Endodermal cell (in vitro differentiated cells): ENCODE measurements around the gene FGF23. TPM values are rescaled to one million over a fixed set of nuclear protein-coding genes. Genes with fewer than 3 reads are reported as not detected.
A peak's percentile ranks its signal among the peaks of the same experiment; 100 is the strongest.

ENCODE experiments used
- DNase-seq: peaks from one replicate; pipeline ENCODE4 v3.0.0-alpha.2; 2017
- H3K27ac ChIP-seq: 2 replicates; pipeline ENCODE4 v1.5.1; 2013; ENCODE audit warnings: mild to moderate bottlenecking, low read depth, low read length, moderate library complexity
- H3K27me3 ChIP-seq: 2 replicates; pipeline ENCODE4 v1.6.1; 2013; ENCODE audit warnings: mild to moderate bottlenecking, low read length, moderate library complexity; ENCODE audit not compliant: insufficient read depth, control insufficient read depth, poor library complexity, severe bottlenecking
- H3K36me3 ChIP-seq: 2 replicates; pipeline ENCODE4 v1.7.0; 2013; ENCODE audit warnings: mild to moderate bottlenecking, low read length, moderate library complexity; ENCODE audit not compliant: control insufficient read depth, insufficient read depth
- H3K4me1 ChIP-seq: one replicate; pipeline ENCODE4 v1.7.0; 2013; ENCODE audit warnings: low read length; ENCODE audit not compliant: control insufficient read depth, insufficient read depth
- H3K4me3 ChIP-seq: 2 replicates; pipeline ENCODE4 v1.5.1; 2013; ENCODE audit warnings: mild to moderate bottlenecking, low read length, moderate library complexity
- H3K9ac ChIP-seq: 2 replicates; pipeline ENCODE4 v1.6.1; 2013; ENCODE audit warnings: mild to moderate bottlenecking, low read length, moderate library complexity; ENCODE audit not compliant: poor library complexity, severe bottlenecking; ENCODE audit errors: extremely low read depth
- H3K9me3 ChIP-seq: 2 replicates; pipeline ENCODE4 v1.6.1; 2013; ENCODE audit warnings: mild to moderate bottlenecking, low read length, moderate library complexity; ENCODE audit not compliant: control insufficient read depth
- H3K27ac Mint-ChIP-seq: 2 replicates; pipeline ENCODE4 v1.8.0; 2020; ENCODE audit warnings: mixed read lengths
- H3K27me3 Mint-ChIP-seq: 2 replicates; pipeline ENCODE4 v1.8.0; 2021; ENCODE audit warnings: mild to moderate bottlenecking, mixed read lengths; ENCODE audit not compliant: insufficient read depth
- H3K36me3 Mint-ChIP-seq: 2 replicates; pipeline ENCODE4 v1.8.0; 2020; ENCODE audit warnings: low read depth, mixed read lengths
- H3K4me1 Mint-ChIP-seq: 2 replicates; pipeline ENCODE4 v1.8.0; 2020; ENCODE audit warnings: mixed read lengths
- H3K4me3 Mint-ChIP-seq: 2 replicates; pipeline ENCODE4 v1.8.0; 2020; ENCODE audit warnings: mild to moderate bottlenecking, moderate library complexity, mixed read lengths
- H3K9me3 Mint-ChIP-seq: 2 replicates; pipeline ENCODE4 v1.8.0; 2020; ENCODE audit warnings: mild to moderate bottlenecking, mixed read lengths
- WGBS, 2 experiments: methylation state at CpG; one replicate each; pipeline versions ENCODE4 v1.1.5 to v1.1.7; 2013; ENCODE audit warnings: missing lambda C conversion rate in 2 of 2, mixed read lengths in 1 of 2; ENCODE audit not compliant: insufficient coverage in 1 of 2, insufficient read length in 1 of 2; 5-methylcytosine and 5-hydroxymethylcytosine counted together
- total RNA-seq, 2 donors: library from RNA; stranded (reverse); fragmentation: NEBNext Ultra II Directional in 1 of 2; extraction: Animal tissue kit (Norgen Biotek cat#: 25700) in 1 of 2; gene quantifications; 2 replicates in 1 of 2; 3 replicates in 1 of 2; pipeline ENCODE4 v1.2.1, GENCODE V29; 2021
- TF ChIP-seq, protein P1 (sequence below): fragments of 200-600 bp; sonication (generic); conservative IDR thresholded peaks from 2 replicates; pipeline ENCODE4 v1.5.0; 2021; ENCODE audit warnings: antibody characterized with exemption, mild to moderate bottlenecking

Gene FGF23
- total RNA-seq, 2 donors from 2014 or later, result 0.33 to 0.44 TPM

DNA sequence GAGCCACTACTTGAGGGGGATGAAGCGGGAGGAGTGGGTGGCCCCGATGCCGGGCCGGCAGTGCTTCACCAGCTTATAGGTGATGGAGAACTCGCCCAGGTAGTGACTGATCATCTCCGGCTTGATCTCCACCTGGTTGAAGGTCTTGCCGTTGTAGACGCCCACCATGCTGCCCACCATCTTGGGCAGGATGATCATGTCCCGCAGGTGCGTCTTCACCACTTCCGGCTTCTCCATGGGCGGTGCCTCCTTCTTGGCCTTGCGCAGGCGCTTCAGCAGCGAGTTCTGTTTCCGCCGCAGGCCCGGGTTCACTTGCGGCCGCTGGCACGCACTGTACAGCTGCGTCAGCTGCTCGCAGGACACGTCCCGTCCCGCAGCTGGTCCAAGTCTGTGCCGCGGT is 55.1 kb downstream of the FGF23 start:
- Histone ChIP-seq H3K27ac (no peak overlapping the region), H3K9me3 (no peaks in the 10 kb centered on the region), H3K4me3 (no peak overlapping the region), H3K9ac (no peak overlapping the region), H3K36me3 (peaks cover 26% of the 10 kb centered on the region), H3K27me3 (no peaks in the 10 kb centered on the region), H3K4me1 (no peaks in the 10 kb centered on the region)
- Mint-ChIP-seq H3K36me3 (peaks cover 38% of the 10 kb centered on the region), H3K9me3 (no peaks in the 10 kb centered on the region), H3K27ac (no peak overlapping the region), H3K4me1 (peaks cover 12% of the 10 kb centered on the region), H3K27me3 (peaks cover 3% of the 10 kb centered on the region), H3K4me3 (no peak overlapping the region)
- DNase-seq, result no peak
- TF ChIP-seq, protein P1, sequence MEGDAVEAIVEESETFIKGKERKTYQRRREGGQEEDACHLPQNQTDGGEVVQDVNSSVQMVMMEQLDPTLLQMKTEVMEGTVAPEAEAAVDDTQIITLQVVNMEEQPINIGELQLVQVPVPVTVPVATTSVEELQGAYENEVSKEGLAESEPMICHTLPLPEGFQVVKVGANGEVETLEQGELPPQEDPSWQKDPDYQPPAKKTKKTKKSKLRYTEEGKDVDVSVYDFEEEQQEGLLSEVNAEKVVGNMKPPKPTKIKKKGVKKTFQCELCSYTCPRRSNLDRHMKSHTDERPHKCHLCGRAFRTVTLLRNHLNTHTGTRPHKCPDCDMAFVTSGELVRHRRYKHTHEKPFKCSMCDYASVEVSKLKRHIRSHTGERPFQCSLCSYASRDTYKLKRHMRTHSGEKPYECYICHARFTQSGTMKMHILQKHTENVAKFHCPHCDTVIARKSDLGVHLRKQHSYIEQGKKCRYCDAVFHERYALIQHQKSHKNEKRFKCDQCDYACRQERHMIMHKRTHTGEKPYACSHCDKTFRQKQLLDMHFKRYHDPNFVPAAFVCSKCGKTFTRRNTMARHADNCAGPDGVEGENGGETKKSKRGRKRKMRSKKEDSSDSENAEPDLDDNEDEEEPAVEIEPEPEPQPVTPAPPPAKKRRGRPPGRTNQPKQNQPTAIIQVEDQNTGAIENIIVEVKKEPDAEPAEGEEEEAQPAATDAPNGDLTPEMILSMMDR, result no peak
- 96 to 98% methylated on average over 23 to 28 of the region's 28 CpGs for WGBS, 2 experiments

DNA sequence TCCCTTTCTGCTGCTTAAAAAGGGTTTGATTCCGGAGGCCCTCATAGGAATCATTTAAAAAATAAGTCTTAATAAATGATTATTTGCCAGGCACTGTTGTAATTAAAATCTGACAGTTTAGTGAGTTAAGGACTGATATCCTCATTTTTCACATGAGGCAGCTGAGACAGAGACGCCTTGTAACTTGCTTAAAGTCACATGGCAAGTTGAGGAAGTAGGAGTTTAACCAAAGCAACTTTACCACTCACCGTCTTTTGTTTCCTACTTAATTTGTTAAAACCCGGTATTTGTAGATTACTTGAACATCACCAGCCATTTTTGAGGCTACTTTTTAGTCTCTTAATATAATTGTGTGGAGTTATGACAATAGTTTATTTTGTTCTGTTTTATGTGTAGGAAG is 56.1 kb downstream of the FGF23 start:
- Mint-ChIP-seq H3K4me1 (peaks cover 12% of the 10 kb centered on the region), H3K36me3 (peaks cover 34% of the 10 kb centered on the region), H3K9me3 (no peaks in the 10 kb centered on the region), H3K27me3 (peaks cover 10% of the 10 kb centered on the region), H3K27ac (no peak overlapping the region), H3K4me3 (no peak overlapping the region)
- DNase-seq, result no peak
- peak overlapping the region; percentile 93 for H3K4me3 ChIP-seq
- H3K27me3 ChIP-seq, result no peaks in the 10 kb centered on the region
- peaks cover 19% of the 10 kb centered on the region for H3K36me3 ChIP-seq
- H3K9ac ChIP-seq, result no peak overlapping the region
- no peaks in the 10 kb centered on the region for H3K4me1 ChIP-seq
- no peaks in the 10 kb centered on the region for H3K9me3 ChIP-seq
- WGBS, 2 experiments, result 94 to 100% methylated on average over 1 to 4 of the region's 4 CpGs
- H3K27ac ChIP-seq, result no peak overlapping the region
- TF ChIP-seq, protein P1, result no peak

DNA sequence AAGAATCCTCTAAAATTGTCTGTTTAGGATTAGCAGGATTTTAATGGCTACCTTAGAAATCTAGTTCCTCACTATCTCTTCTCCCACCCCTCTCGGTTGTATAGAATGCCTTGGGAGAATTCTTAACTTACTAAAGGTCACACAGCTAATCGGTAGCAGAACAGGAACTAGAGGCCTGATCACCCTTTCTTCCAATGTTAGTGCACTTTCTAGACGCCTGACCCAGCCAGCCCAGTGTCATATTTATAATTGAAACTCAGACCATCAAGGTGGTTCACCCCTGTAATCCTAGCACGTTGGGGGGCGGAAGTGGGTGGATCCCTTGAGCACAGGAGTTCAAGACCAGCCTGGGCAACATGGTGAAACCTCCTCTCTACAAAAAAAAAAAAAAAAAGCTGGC is 56.8 kb downstream of the FGF23 start:
- TF ChIP-seq, protein P1, result no peak
- Histone ChIP-seq H3K36me3 (peaks cover 19% of the 10 kb centered on the region), H3K4me3 (peak overlapping the region; percentile 93), H3K9me3 (no peaks in the 10 kb centered on the region), H3K27ac (no peak overlapping the region), H3K27me3 (no peaks in the 10 kb centered on the region), H3K4me1 (no peaks in the 10 kb centered on the region), H3K9ac (no peak overlapping the region)
- peaks cover 30% of the 10 kb centered on the region for H3K36me3 Mint-ChIP-seq
- WGBS, 2 experiments, result 86 to 88% methylated on average over 3 to 5 of the region's 5 CpGs
- H3K4me1 Mint-ChIP-seq, result peaks cover 12% of the 10 kb centered on the region
- no peak for DNase-seq
- peak overlapping the region; percentile 91 for H3K4me3 Mint-ChIP-seq
- peak overlapping the region; percentile 8 for H3K27ac Mint-ChIP-seq
- no peaks in the 10 kb centered on the region for H3K9me3 Mint-ChIP-seq
- peaks cover 11% of the 10 kb centered on the region for H3K27me3 Mint-ChIP-seq
